RWPE1 (cell line): ENCODE results near the gene ALK.

Source experiments
- CTCF ChIA-PET: fragments of 350-600 bp; sonication (Branson Sonifier 250); formaldehyde crosslinking; extraction: SDS; loops from one replicate; lab custom pipeline; 2021; lab: Yijun Ruan, JAX
- POLR2A ChIA-PET: fragments of 400-600 bp; formaldehyde crosslinking; extraction: SDS; loops from one replicate; lab custom pipeline; 2020; ENCODE audit warnings: antibody characterized with exemption; ENCODE audit not compliant: low non-redundant PET; lab: Yijun Ruan, JAX
- DNase-seq: peaks from one replicate; pipeline ENCODE4 v3.0.0; 2012; ENCODE audit warnings: low spot score
- H3K27ac ChIP-seq: fragments of 450-650 bp; 2 replicates; pipeline ENCODE4 v1.5.1; 2017
- CTCF ChIP-seq: fragments of 450-650 bp; conservative IDR thresholded peaks from 2 replicates; pipeline ENCODE4 v1.5.1; 2017; ENCODE audit warnings: low read depth, mild to moderate bottlenecking

The ALK gene

GRCh38 chr2:29182920-29183319, 738.5 kb downstream of the ALK start:
- POLR2A ChIA-PET, result no interaction called here
- DNase-seq, result no peak
- TF ChIP-seq CTCF, result no peak
- CTCF ChIA-PET, result no interaction called here
- H3K27ac ChIP-seq, result no peak overlapping the region

- no peak for TF ChIP-seq CTCF
- DNase-seq, result no peak
- CTCF ChIA-PET, result interaction anchor here (0.7 kb wide), 1 partner anchor 8 kb away, joined by 3 read pairs; no protein-coding TSS in a partner anchor
- POLR2A ChIA-PET, result no interaction called here
- no peak overlapping the region for H3K27ac ChIP-seq
These were observed 739.1 kb downstream of the ALK start for GRCh38 chr2:29182334-29182733.

- CTCF ChIA-PET, result interaction anchor here (0.6 kb wide), 1 partner anchor 168 kb away, joined by 4 read pairs; no protein-coding TSS in a partner anchor
- DNase-seq, result no peak
- POLR2A ChIA-PET, result no interaction called here
- no peak overlapping the region for H3K27ac ChIP-seq
- TF ChIP-seq CTCF, result no peak
These were observed 746.0 kb downstream of the ALK start for GRCh38 chr2:29175338-29175737.

GRCh38 chr2:29174937-29175336, 746.4 kb downstream of the ALK start:
- H3K27ac ChIP-seq, result no peak overlapping the region
- ChIA-PET POLR2A (no interaction called here), CTCF (interaction anchor here (0.6 kb wide), 2 partner anchors 11 to 168 kb away, joined by 3 to 4 read pairs; no protein-coding TSS in a partner anchor)
- DNase-seq, result no peak
- TF ChIP-seq CTCF, result no peak

GRCh38 chr2:29166242-29167039, 754.9 kb downstream of the ALK start:
- TF ChIP-seq CTCF, result no peak
- DNase-seq, result no peak
- ChIA-PET CTCF (no interaction called here), POLR2A (no interaction called here)
- H3K27ac ChIP-seq, result no peak overlapping the region

- ChIA-PET POLR2A (no interaction called here), CTCF (interaction anchor here (0.6 kb wide), 1 partner anchor 182 kb away, joined by 3 read pairs; no protein-coding TSS in a partner anchor)
- DNase-seq, result peak; percentile 25
- H3K27ac ChIP-seq, result no peak overlapping the region
- TF ChIP-seq CTCF, result no peak
These were observed 755.8 kb downstream of the ALK start for GRCh38 chr2:29165362-29166241.
